Measurements from ENCODE around the gene HMGXB3.

Gene HMGXB3

GRCh38 chr5:150085191-150085912 is 84.8 kb downstream of the HMGXB3 start:
- TF ChIP-seq CTCF (IDR thresholded peaks at IDR 0.05; ENCODE audit: insufficient read depth, low read length, missing control alignments), result no peak
- H3K4me3 ChIP-seq (ENCODE audit: low read depth, low read length), result no peak overlapping the region
- ChIA-PET CTCF (no interaction called here), POLR2A (no interaction called here)
- no peak for DNase-seq (ENCODE audit: low read depth, low spot score)

- no peak for DNase-seq (ENCODE audit: low read depth, low spot score)
- TF ChIP-seq CTCF (IDR thresholded peaks at IDR 0.05; ENCODE audit: insufficient read depth, low read length, missing control alignments), result no peak
- ChIA-PET CTCF (no interaction called here), POLR2A (no interaction called here)
- H3K4me3 ChIP-seq (ENCODE audit: low read depth, low read length), result no peak within 1 kb of the TSS
These were observed 85.6 kb downstream of the HMGXB3 start, which contains the start of gene CSF1R for GRCh38 chr5:150085950-150086715. Gene CSF1R, minus strand, starts transcription at chr5:150086554. Its CDS starts 127 bp downstream, at chr5:150086427.

- ChIA-PET POLR2A (no interaction called here), CTCF (no interaction called here)
- TF ChIP-seq CTCF (IDR thresholded peaks at IDR 0.05; ENCODE audit: insufficient read depth, low read length, missing control alignments), result no peak
- DNase-seq (ENCODE audit: low read depth, low spot score), result no peak
- no peak overlapping the region for H3K4me3 ChIP-seq (ENCODE audit: low read depth, low read length)
These were observed 91.7 kb downstream of the HMGXB3 start for GRCh38 chr5:150092159-150092787.

GRCh38 chr5:150097152-150097551 is 96.6 kb downstream of the HMGXB3 start:
- ChIA-PET POLR2A (no interaction called here), CTCF (no interaction called here)
- TF ChIP-seq CTCF (IDR thresholded peaks at IDR 0.05; ENCODE audit: insufficient read depth, low read length, missing control alignments), result no peak
- DNase-seq (ENCODE audit: low read depth, low spot score), result no peak
- H3K4me3 ChIP-seq (ENCODE audit: low read depth, low read length), result no peak overlapping the region

- ChIA-PET POLR2A (no interaction called here), CTCF (no interaction called here)
- no peak overlapping the region for H3K4me3 ChIP-seq (ENCODE audit: low read depth, low read length)
- TF ChIP-seq CTCF (IDR thresholded peaks at IDR 0.05; ENCODE audit: insufficient read depth, low read length, missing control alignments), result no peak
- no peak for DNase-seq (ENCODE audit: low read depth, low spot score)
These were observed 100.5 kb downstream of the HMGXB3 start for GRCh38 chr5:150101023-150101422.
